Stomach smooth muscle (tissue), 2 donors: ENCODE measurements around the gene NEUROD2.

Experiments used
- H3K27ac ChIP-seq: one replicate; pipeline ENCODE4 v1.7.0; 2013; ENCODE audit warnings: mild to moderate bottlenecking, low read length, inconsistent platforms
- H3K27me3 ChIP-seq, 2 donors: one replicate each; pipeline ENCODE4 v1.7.0; 2013; ENCODE audit warnings: low read length in 2 of 2; ENCODE audit not compliant: insufficient read depth in 2 of 2, control insufficient read depth in 1 of 2
- H3K36me3 ChIP-seq, 2 donors: one replicate each; pipeline ENCODE4 v1.7.0; 2013; ENCODE audit warnings: low read length in 2 of 2; ENCODE audit not compliant: control insufficient read depth in 2 of 2, insufficient read depth in 2 of 2
- H3K4me1 ChIP-seq: one replicate; pipeline ENCODE4 v1.7.0; 2013; ENCODE audit warnings: low read length; ENCODE audit not compliant: control insufficient read depth, insufficient read depth
- H3K4me3 ChIP-seq, 2 donors: one replicate each; pipeline ENCODE4 v1.7.0; 2013; ENCODE audit warnings: low read length in 2 of 2
- H3K9ac ChIP-seq, 2 donors: one replicate each; pipeline ENCODE4 v1.7.0; 2013; ENCODE audit warnings: low read length in 2 of 2, mild to moderate bottlenecking in 1 of 2
- H3K9me3 ChIP-seq, 2 donors: one replicate each; pipeline ENCODE4 v1.7.0; 2013; ENCODE audit warnings: low read length in 2 of 2; ENCODE audit not compliant: control insufficient read depth in 2 of 2
- donor health status: healthy.
- donor health status: Pancreatic carcinoma.

NEUROD2 gene

GRCh38 chr17:39600288-39600996, 7.3 kb downstream of the NEUROD2 start:
- H3K27me3 ChIP-seq, result peaks cover 80 to 98% of the 10 kb centered on the region in 2 donors
- no peak overlapping the region for H3K27ac ChIP-seq
- H3K9me3 ChIP-seq, result peaks cover 0 to 4% of the 10 kb centered on the region in 2 donors
- H3K9ac ChIP-seq, result no peak overlapping the region
- no peak overlapping the region for H3K4me3 ChIP-seq
- H3K36me3 ChIP-seq, result no peaks in the 10 kb centered on the region
- peaks cover 17% of the 10 kb centered on the region for H3K4me1 ChIP-seq

- Histone ChIP-seq H3K27ac (no peak overlapping the region), H3K9ac (no peak overlapping the region), H3K27me3 (peaks cover 81 to 91% of the 10 kb centered on the region in 2 donors), H3K36me3 (no peaks in the 10 kb centered on the region), H3K9me3 (peaks cover 0 to 4% of the 10 kb centered on the region in 2 donors), H3K4me1 (peaks cover 11% of the 10 kb centered on the region), H3K4me3 (no peak overlapping the region)
These were observed 8.0 kb downstream of the NEUROD2 start for GRCh38 chr17:39599665-39600231.

GRCh38 chr17:39599004-39599664, 8.6 kb downstream of the NEUROD2 start:
- peaks cover 11% of the 10 kb centered on the region for H3K4me1 ChIP-seq
- H3K9me3 ChIP-seq, result peaks cover 0 to 4% of the 10 kb centered on the region in 2 donors
- H3K4me3 ChIP-seq, result no peak overlapping the region
- H3K36me3 ChIP-seq, result no peaks in the 10 kb centered on the region
- H3K9ac ChIP-seq, result no peak overlapping the region
- H3K27ac ChIP-seq, result no peak overlapping the region
- peaks cover 83 to 86% of the 10 kb centered on the region in 2 donors for H3K27me3 ChIP-seq

GRCh38 chr17:39598630-39599003, 9.1 kb downstream of the NEUROD2 start:
- Histone ChIP-seq H3K9me3 (peaks cover 0 to 4% of the 10 kb centered on the region in 2 donors), H3K9ac (no peak overlapping the region), H3K27ac (no peak overlapping the region), H3K4me1 (peaks cover 11% of the 10 kb centered on the region), H3K4me3 (no peak overlapping the region), H3K36me3 (no peaks in the 10 kb centered on the region), H3K27me3 (peaks cover 78 to 81% of the 10 kb centered on the region in 2 donors)

GRCh38 chr17:39598047-39598481, 9.7 kb downstream of the NEUROD2 start:
- no peak overlapping the region for H3K27ac ChIP-seq
- peaks cover 76 to 79% of the 10 kb centered on the region in 2 donors for H3K27me3 ChIP-seq
- H3K4me3 ChIP-seq, result no peak overlapping the region
- H3K9me3 ChIP-seq, result peaks cover 0 to 4% of the 10 kb centered on the region in 2 donors
- H3K36me3 ChIP-seq, result no peaks in the 10 kb centered on the region
- H3K4me1 ChIP-seq, result peaks cover 11% of the 10 kb centered on the region
- H3K9ac ChIP-seq, result no peak overlapping the region

- Histone ChIP-seq H3K27ac (no peak overlapping the region), H3K4me1 (peaks cover 11% of the 10 kb centered on the region), H3K9ac (no peak overlapping the region)
These were observed 10.2 kb downstream of the NEUROD2 start for GRCh38 chr17:39597372-39598046.

GRCh38 chr17:39596543-39597267, 11.0 kb downstream of the NEUROD2 start:
- Histone ChIP-seq H3K27ac (no peak overlapping the region), H3K4me1 (peaks cover 11% of the 10 kb centered on the region), H3K36me3 (no peaks in the 10 kb centered on the region), H3K9ac (no peak overlapping the region), H3K9me3 (peaks cover 0 to 4% of the 10 kb centered on the region in 2 donors), H3K27me3 (peaks cover 62 to 75% of the 10 kb centered on the region in 2 donors), H3K4me3 (no peak overlapping the region)

More at GRCh38 chr17:39597372-39598046, 10.2 kb downstream of the NEUROD2 start:
- Histone ChIP-seq H3K36me3 (no peaks in the 10 kb centered on the region), H3K4me3 (no peak overlapping the region), H3K9me3 (peaks cover 0 to 4% of the 10 kb centered on the region in 2 donors), H3K27me3 (peaks cover 70 to 76% of the 10 kb centered on the region in 2 donors)

GRCh38 chr17:39595928-39596510, 11.7 kb downstream of the NEUROD2 start:
- Histone ChIP-seq H3K4me1 (peaks cover 11% of the 10 kb centered on the region), H3K27ac (no peak overlapping the region), H3K27me3 (peaks cover 55 to 70% of the 10 kb centered on the region in 2 donors), H3K4me3 (no peak overlapping the region), H3K9me3 (peaks cover 0 to 4% of the 10 kb centered on the region in 2 donors), H3K36me3 (no peaks in the 10 kb centered on the region), H3K9ac (no peak overlapping the region)

GRCh38 chr17:39595294-39595693, 12.4 kb downstream of the NEUROD2 start:
- H3K9me3 ChIP-seq, result peaks cover 0 to 4% of the 10 kb centered on the region in 2 donors
- no peak overlapping the region for H3K27ac ChIP-seq
- H3K9ac ChIP-seq, result no peak overlapping the region
- H3K36me3 ChIP-seq, result no peaks in the 10 kb centered on the region
- peaks cover 11% of the 10 kb centered on the region for H3K4me1 ChIP-seq
- no peak overlapping the region for H3K4me3 ChIP-seq
- H3K27me3 ChIP-seq, result peaks cover 48 to 62% of the 10 kb centered on the region in 2 donors

- Histone ChIP-seq H3K27me3 (peaks cover 29 to 45% of the 10 kb centered on the region in 2 donors), H3K9me3 (no peaks in the 10 kb centered on the region), H3K4me3 (no peak overlapping the region), H3K27ac (no peak overlapping the region), H3K9ac (no peak overlapping the region), H3K36me3 (no peaks in the 10 kb centered on the region), H3K4me1 (peaks cover 5% of the 10 kb centered on the region)
These were observed 14.3 kb downstream of the NEUROD2 start for GRCh38 chr17:39593371-39593770.
